ENCODE results near the gene POLE3.

DNA sequence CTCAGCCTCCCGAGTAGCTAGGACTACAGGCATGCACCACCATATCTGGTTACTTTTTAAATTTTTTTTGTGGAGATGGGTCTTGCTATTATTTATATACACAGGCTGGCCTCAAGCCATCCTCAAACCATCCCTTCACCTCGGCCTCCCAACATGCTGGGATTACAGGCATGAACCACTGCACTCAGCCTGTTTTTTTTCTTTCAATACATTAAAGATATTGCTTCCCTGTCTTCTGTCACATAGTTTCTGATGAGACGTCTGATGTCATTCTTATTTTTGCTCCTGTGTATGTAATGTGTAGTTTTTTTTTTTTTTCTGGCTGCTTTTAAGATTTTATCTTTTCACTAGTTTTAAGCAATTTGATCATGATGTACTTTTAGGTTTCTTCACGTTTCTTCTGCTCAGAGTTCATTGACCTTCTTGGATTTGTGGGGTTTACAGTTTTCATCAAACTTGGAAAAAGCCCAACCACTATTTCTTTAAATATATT lies 41.7 kb upstream of the POLE3 start:
- TF ChIP-seq, protein P1, sequence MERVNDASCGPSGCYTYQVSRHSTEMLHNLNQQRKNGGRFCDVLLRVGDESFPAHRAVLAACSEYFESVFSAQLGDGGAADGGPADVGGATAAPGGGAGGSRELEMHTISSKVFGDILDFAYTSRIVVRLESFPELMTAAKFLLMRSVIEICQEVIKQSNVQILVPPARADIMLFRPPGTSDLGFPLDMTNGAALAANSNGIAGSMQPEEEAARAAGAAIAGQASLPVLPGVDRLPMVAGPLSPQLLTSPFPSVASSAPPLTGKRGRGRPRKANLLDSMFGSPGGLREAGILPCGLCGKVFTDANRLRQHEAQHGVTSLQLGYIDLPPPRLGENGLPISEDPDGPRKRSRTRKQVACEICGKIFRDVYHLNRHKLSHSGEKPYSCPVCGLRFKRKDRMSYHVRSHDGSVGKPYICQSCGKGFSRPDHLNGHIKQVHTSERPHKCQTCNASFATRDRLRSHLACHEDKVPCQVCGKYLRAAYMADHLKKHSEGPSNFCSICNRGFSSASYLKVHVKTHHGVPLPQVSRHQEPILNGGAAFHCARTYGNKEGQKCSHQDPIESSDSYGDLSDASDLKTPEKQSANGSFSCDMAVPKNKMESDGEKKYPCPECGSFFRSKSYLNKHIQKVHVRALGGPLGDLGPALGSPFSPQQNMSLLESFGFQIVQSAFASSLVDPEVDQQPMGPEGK (CRISPR knock-in tag; IDR thresholded peaks at IDR 0.05; ENCODE audit: borderline replicate concordance): no peak
- TF ChIP-seq, protein P2, sequence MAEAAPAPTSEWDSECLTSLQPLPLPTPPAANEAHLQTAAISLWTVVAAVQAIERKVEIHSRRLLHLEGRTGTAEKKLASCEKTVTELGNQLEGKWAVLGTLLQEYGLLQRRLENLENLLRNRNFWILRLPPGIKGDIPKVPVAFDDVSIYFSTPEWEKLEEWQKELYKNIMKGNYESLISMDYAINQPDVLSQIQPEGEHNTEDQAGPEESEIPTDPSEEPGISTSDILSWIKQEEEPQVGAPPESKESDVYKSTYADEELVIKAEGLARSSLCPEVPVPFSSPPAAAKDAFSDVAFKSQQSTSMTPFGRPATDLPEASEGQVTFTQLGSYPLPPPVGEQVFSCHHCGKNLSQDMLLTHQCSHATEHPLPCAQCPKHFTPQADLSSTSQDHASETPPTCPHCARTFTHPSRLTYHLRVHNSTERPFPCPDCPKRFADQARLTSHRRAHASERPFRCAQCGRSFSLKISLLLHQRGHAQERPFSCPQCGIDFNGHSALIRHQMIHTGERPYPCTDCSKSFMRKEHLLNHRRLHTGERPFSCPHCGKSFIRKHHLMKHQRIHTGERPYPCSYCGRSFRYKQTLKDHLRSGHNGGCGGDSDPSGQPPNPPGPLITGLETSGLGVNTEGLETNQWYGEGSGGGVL (CRISPR knock-in tag; IDR thresholded peaks at IDR 0.05): no peak
- TF ChIP-seq GABPB1 (CRISPR knock-in tag; IDR thresholded peaks at IDR 0.05) (no peak), CHD2 (IDR thresholded peaks at IDR 0.05; ENCODE audit: low read depth, low read length) (no peak), ZNF551 (CRISPR knock-in tag; IDR thresholded peaks at IDR 0.05) (no peak), DMBX1 (CRISPR knock-in tag; IDR thresholded peaks at IDR 0.05; ENCODE audit: borderline replicate concordance) (no peak), ZFP30 (CRISPR knock-in tag; IDR thresholded peaks at IDR 0.05; ENCODE audit: borderline replicate concordance) (no peak), MTA3 (IDR thresholded peaks at IDR 0.05; ENCODE audit: borderline replicate concordance) (no peak)
- TF ChIP-seq, protein P3, sequence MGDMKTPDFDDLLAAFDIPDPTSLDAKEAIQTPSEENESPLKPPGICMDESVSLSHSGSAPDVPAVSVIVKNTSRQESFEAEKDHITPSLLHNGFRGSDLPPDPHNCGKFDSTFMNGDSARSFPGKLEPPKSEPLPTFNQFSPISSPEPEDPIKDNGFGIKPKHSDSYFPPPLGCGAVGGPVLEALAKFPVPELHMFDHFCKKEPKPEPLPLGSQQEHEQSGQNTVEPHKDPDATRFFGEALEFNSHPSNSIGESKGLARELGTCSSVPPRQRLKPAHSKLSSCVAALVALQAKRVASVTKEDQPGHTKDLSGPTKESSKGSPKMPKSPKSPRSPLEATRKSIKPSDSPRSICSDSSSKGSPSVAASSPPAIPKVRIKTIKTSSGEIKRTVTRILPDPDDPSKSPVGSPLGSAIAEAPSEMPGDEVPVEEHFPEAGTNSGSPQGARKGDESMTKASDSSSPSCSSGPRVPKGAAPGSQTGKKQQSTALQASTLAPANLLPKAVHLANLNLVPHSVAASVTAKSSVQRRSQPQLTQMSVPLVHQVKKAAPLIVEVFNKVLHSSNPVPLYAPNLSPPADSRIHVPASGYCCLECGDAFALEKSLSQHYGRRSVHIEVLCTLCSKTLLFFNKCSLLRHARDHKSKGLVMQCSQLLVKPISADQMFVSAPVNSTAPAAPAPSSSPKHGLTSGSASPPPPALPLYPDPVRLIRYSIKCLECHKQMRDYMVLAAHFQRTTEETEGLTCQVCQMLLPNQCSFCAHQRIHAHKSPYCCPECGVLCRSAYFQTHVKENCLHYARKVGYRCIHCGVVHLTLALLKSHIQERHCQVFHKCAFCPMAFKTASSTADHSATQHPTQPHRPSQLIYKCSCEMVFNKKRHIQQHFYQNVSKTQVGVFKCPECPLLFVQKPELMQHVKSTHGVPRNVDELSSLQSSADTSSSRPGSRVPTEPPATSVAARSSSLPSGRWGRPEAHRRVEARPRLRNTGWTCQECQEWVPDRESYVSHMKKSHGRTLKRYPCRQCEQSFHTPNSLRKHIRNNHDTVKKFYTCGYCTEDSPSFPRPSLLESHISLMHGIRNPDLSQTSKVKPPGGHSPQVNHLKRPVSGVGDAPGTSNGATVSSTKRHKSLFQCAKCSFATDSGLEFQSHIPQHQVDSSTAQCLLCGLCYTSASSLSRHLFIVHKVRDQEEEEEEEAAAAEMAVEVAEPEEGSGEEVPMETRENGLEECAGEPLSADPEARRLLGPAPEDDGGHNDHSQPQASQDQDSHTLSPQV (IDR thresholded peaks at IDR 0.05): no peak
- TF ChIP-seq, protein P4, sequence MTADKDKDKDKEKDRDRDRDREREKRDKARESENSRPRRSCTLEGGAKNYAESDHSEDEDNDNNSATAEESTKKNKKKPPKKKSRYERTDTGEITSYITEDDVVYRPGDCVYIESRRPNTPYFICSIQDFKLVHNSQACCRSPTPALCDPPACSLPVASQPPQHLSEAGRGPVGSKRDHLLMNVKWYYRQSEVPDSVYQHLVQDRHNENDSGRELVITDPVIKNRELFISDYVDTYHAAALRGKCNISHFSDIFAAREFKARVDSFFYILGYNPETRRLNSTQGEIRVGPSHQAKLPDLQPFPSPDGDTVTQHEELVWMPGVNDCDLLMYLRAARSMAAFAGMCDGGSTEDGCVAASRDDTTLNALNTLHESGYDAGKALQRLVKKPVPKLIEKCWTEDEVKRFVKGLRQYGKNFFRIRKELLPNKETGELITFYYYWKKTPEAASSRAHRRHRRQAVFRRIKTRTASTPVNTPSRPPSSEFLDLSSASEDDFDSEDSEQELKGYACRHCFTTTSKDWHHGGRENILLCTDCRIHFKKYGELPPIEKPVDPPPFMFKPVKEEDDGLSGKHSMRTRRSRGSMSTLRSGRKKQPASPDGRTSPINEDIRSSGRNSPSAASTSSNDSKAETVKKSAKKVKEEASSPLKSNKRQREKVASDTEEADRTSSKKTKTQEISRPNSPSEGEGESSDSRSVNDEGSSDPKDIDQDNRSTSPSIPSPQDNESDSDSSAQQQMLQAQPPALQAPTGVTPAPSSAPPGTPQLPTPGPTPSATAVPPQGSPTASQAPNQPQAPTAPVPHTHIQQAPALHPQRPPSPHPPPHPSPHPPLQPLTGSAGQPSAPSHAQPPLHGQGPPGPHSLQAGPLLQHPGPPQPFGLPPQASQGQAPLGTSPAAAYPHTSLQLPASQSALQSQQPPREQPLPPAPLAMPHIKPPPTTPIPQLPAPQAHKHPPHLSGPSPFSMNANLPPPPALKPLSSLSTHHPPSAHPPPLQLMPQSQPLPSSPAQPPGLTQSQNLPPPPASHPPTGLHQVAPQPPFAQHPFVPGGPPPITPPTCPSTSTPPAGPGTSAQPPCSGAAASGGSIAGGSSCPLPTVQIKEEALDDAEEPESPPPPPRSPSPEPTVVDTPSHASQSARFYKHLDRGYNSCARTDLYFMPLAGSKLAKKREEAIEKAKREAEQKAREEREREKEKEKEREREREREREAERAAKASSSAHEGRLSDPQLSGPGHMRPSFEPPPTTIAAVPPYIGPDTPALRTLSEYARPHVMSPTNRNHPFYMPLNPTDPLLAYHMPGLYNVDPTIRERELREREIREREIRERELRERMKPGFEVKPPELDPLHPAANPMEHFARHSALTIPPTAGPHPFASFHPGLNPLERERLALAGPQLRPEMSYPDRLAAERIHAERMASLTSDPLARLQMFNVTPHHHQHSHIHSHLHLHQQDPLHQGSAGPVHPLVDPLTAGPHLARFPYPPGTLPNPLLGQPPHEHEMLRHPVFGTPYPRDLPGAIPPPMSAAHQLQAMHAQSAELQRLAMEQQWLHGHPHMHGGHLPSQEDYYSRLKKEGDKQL (CRISPR knock-in tag; IDR thresholded peaks at IDR 0.05; ENCODE audit: borderline replicate concordance): no peak
- TF ChIP-seq, protein P5, sequence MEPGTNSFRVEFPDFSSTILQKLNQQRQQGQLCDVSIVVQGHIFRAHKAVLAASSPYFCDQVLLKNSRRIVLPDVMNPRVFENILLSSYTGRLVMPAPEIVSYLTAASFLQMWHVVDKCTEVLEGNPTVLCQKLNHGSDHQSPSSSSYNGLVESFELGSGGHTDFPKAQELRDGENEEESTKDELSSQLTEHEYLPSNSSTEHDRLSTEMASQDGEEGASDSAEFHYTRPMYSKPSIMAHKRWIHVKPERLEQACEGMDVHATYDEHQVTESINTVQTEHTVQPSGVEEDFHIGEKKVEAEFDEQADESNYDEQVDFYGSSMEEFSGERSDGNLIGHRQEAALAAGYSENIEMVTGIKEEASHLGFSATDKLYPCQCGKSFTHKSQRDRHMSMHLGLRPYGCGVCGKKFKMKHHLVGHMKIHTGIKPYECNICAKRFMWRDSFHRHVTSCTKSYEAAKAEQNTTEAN (CRISPR knock-in tag; IDR thresholded peaks at IDR 0.05): no peak
